DOHH2 (cell line): ENCODE measurements around the gene KISS1R.

ENCODE experiments used
- EZH2phosphoT487 ChIP-seq: fragments of 200-600 bp; sonication (generic); IDR thresholded peaks from 2 replicates; pipeline ENCODE4 v1.6.1; 2017; ENCODE audit warnings: borderline replicate concordance, mild to moderate bottlenecking, antibody characterized with exemption, low read length, moderate library complexity, mixed read lengths
- TF ChIP-seq, protein P1 (sequence below): fragments of 200-600 bp; sonication (generic); IDR thresholded peaks from one replicate; pipeline ENCODE4 v1.5.1; 2014; ENCODE audit warnings: antibody characterized with exemption, mild to moderate bottlenecking, low read depth, low read length; ENCODE audit not compliant: poor library complexity, severe bottlenecking

DNA sequence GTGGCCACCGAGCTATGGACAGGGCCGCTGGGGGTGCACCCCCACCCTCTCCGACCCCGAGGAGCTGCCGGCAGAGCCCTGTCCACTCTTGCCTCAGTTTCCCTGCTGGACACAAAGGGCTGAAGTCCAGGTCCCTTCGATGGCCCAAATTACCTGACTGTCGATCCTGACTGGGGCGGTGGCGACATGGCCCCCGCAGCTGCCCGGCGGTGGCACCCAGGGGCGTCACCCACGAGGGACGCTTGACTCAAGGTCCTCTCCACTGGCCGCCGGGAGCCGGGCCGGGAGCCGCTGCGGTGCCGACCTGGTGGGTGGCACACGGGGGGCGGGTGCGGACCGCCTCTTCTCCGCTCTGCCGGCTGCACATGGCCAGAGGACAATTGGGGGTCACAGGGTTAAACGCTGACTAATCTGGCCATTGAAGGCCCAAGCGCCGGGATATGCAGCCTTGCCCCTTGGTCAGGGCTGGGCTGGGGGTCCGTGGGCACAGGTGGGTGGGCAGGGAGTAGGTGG is 25.1 kb downstream of the KISS1R start:
- TF ChIP-seq, protein P1, sequence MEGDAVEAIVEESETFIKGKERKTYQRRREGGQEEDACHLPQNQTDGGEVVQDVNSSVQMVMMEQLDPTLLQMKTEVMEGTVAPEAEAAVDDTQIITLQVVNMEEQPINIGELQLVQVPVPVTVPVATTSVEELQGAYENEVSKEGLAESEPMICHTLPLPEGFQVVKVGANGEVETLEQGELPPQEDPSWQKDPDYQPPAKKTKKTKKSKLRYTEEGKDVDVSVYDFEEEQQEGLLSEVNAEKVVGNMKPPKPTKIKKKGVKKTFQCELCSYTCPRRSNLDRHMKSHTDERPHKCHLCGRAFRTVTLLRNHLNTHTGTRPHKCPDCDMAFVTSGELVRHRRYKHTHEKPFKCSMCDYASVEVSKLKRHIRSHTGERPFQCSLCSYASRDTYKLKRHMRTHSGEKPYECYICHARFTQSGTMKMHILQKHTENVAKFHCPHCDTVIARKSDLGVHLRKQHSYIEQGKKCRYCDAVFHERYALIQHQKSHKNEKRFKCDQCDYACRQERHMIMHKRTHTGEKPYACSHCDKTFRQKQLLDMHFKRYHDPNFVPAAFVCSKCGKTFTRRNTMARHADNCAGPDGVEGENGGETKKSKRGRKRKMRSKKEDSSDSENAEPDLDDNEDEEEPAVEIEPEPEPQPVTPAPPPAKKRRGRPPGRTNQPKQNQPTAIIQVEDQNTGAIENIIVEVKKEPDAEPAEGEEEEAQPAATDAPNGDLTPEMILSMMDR = no peak
- no peak for TF ChIP-seq EZH2phosphoT487
